Mesothelial cell of epicardium (in vitro differentiated cells): ENCODE results near the gene HS2ST1. TPM values are rescaled to one million over a fixed set of nuclear protein-coding genes. Genes with fewer than 3 reads are reported as not detected.
"Not testable (repeated sequence)": the region's sequence is repeated elsewhere in the genome, so short reads cannot be mapped to it uniquely, and the experiment has no call there.

Source experiments
- DNase-seq, 2 experiments: peaks; one replicate each; pipeline ENCODE4 v3.0.0; 2021; ENCODE audit warnings: low spot score in 2 of 2; ENCODE audit not compliant: unreplicated experiment in 2 of 2
- H3K27ac Mint-ChIP-seq: 2 replicates; pipeline ENCODE4 v1.8.0; 2021; ENCODE audit warnings: mixed read lengths
- H3K27me3 Mint-ChIP-seq: 2 replicates; pipeline ENCODE4 v1.8.0; 2021; ENCODE audit warnings: low read depth, mixed read lengths
- H3K36me3 Mint-ChIP-seq: 2 replicates; pipeline ENCODE4 v1.8.0; 2021; ENCODE audit warnings: mixed read lengths
- H3K4me1 Mint-ChIP-seq: 2 replicates; pipeline ENCODE4 v1.8.0; 2021; ENCODE audit warnings: mixed read lengths
- H3K4me3 Mint-ChIP-seq: 2 replicates; pipeline ENCODE4 v1.8.0; 2021; ENCODE audit warnings: mild to moderate bottlenecking, moderate library complexity, mixed read lengths
- H3K9me3 Mint-ChIP-seq: 2 replicates; pipeline ENCODE4 v1.8.0; 2021; ENCODE audit warnings: mixed read lengths
- CTCF ChIP-seq: fragments of 200-600 bp; sonication (generic); IDR thresholded peaks from one replicate; pipeline ENCODE4 v1.5.0; 2021; ENCODE audit warnings: antibody characterized with exemption; ENCODE audit not compliant: unreplicated experiment
- total RNA-seq: library from RNA; stranded (reverse); gene quantifications from 3 replicates; pipeline ENCODE4 v1.2.1, GENCODE V29; 2021

HS2ST1 gene
- total RNA-seq, 1 donor from 2014 or later = 40.2 TPM

- Mint-ChIP-seq H3K4me3 (no peak overlapping the region), H3K36me3 (no peaks in the 10 kb centered on the region), H3K27ac (no peak overlapping the region), H3K9me3 (no peaks in the 10 kb centered on the region), H3K27me3 (no peaks in the 10 kb centered on the region), H3K4me1 (peaks cover 4% of the 10 kb centered on the region)
- DNase-seq = no peak
- no peak for TF ChIP-seq CTCF
Measured at GRCh38 chr1:86971778-86972177, 57.3 kb downstream of the HS2ST1 start.

GRCh38 chr1:86972262-86972661 lies 57.8 kb downstream of the HS2ST1 start:
- Mint-ChIP-seq H3K9me3 (no peaks in the 10 kb centered on the region), H3K27ac (no peak overlapping the region), H3K36me3 (no peaks in the 10 kb centered on the region), H3K27me3 (no peaks in the 10 kb centered on the region), H3K4me3 (no peak overlapping the region), H3K4me1 (peaks cover 4% of the 10 kb centered on the region)
- TF ChIP-seq CTCF = no peak
- DNase-seq = no peak

GRCh38 chr1:86975993-86976550 lies 61.6 kb downstream of the HS2ST1 start:
- no peak overlapping the region for H3K27ac Mint-ChIP-seq
- no peaks in the 10 kb centered on the region for H3K36me3 Mint-ChIP-seq
- no peak for DNase-seq
- TF ChIP-seq CTCF = no peak
- no peak overlapping the region for H3K4me3 Mint-ChIP-seq
- H3K27me3 Mint-ChIP-seq = no peaks in the 10 kb centered on the region
- H3K4me1 Mint-ChIP-seq = peaks cover 2% of the 10 kb centered on the region
- H3K9me3 Mint-ChIP-seq = no peaks in the 10 kb centered on the region

- DNase-seq = no peak
- no peaks in the 10 kb centered on the region for H3K36me3 Mint-ChIP-seq
- H3K27ac Mint-ChIP-seq = no peak overlapping the region
- no peak overlapping the region for H3K4me3 Mint-ChIP-seq
- no peaks in the 10 kb centered on the region for H3K9me3 Mint-ChIP-seq
- TF ChIP-seq CTCF = no peak
- no peaks in the 10 kb centered on the region for H3K27me3 Mint-ChIP-seq
- H3K4me1 Mint-ChIP-seq = peaks cover 2% of the 10 kb centered on the region
Measured at GRCh38 chr1:86976664-86977063, 62.2 kb downstream of the HS2ST1 start.

- no peak for DNase-seq
- H3K36me3 Mint-ChIP-seq = no peaks in the 10 kb centered on the region
- no peak overlapping the region for H3K4me3 Mint-ChIP-seq
- TF ChIP-seq CTCF = no peak
- H3K4me1 Mint-ChIP-seq = no peaks in the 10 kb centered on the region
- no peaks in the 10 kb centered on the region for H3K9me3 Mint-ChIP-seq
- no peak overlapping the region for H3K27ac Mint-ChIP-seq
- no peaks in the 10 kb centered on the region for H3K27me3 Mint-ChIP-seq
Measured at GRCh38 chr1:86981482-86982213, 67.2 kb downstream of the HS2ST1 start.

GRCh38 chr1:86983677-86984076 lies 69.2 kb downstream of the HS2ST1 start:
- H3K27ac Mint-ChIP-seq, DNase-seq, H3K36me3 Mint-ChIP-seq: not testable (repeated sequence)

More at GRCh38 chr1:86983677-86984076, 69.2 kb downstream of the HS2ST1 start:
- H3K9me3 Mint-ChIP-seq, H3K4me1 Mint-ChIP-seq, H3K4me3 Mint-ChIP-seq, H3K27me3 Mint-ChIP-seq: not testable (repeated sequence)
